Measurements from ENCODE around the gene POU3F2. TPM values are rescaled to one million over a fixed set of nuclear protein-coding genes. Genes with fewer than 3 reads are reported as not detected.

POU3F2 gene
- not detected for total RNA-seq

- CTCF ChIA-PET = no interaction called here
Observed at GRCh38 chr6:98834060-98835031, at the start of gene POU3F2. Gene POU3F2 (plus strand): TSS chr6:98834574. CDS start chr6:98834874, 300 bp downstream.

DNA sequence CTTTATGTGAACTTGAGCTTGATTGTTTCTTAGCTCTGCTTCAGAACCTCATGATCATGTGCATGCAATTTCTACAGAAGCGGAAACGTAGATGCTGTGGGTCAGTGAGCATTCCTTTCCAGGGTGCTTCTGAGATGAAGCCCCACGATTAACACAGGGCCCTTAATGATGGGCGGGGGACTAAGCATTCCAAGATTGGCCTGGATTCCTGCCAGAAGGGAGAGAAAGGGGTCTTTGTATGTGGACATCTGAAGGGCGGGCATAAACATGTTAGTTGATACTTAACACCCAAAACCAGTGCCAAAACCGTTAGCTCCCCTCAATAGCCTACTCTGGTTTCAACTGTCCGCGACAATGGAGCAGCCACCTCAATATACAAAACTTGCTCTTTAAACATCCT, 46.9 kb upstream of the POU3F2 start:
- Mint-ChIP-seq H3K4me3 (no peak overlapping the region), H3K27me3 (peaks cover 34% of the 10 kb centered on the region), H3K27ac (no peak overlapping the region), H3K9me3 (no peaks in the 10 kb centered on the region), H3K36me3 (ENCODE audit: low read depth) (no peaks in the 10 kb centered on the region), H3K4me1 (ENCODE audit: low read depth) (no peaks in the 10 kb centered on the region)
- ChIA-PET CTCF (no interaction called here), POLR2A (no interaction called here)
- TF ChIP-seq, protein P1, sequence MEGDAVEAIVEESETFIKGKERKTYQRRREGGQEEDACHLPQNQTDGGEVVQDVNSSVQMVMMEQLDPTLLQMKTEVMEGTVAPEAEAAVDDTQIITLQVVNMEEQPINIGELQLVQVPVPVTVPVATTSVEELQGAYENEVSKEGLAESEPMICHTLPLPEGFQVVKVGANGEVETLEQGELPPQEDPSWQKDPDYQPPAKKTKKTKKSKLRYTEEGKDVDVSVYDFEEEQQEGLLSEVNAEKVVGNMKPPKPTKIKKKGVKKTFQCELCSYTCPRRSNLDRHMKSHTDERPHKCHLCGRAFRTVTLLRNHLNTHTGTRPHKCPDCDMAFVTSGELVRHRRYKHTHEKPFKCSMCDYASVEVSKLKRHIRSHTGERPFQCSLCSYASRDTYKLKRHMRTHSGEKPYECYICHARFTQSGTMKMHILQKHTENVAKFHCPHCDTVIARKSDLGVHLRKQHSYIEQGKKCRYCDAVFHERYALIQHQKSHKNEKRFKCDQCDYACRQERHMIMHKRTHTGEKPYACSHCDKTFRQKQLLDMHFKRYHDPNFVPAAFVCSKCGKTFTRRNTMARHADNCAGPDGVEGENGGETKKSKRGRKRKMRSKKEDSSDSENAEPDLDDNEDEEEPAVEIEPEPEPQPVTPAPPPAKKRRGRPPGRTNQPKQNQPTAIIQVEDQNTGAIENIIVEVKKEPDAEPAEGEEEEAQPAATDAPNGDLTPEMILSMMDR (IDR thresholded peaks at IDR 0.05) = no peak
- no peak for DNase-seq
- intact Hi-C loops (cut with micrococcal nuclease) = no loop called here
- no peak for ATAC-seq

More at GRCh38 chr6:98834060-98835031, at the start of gene POU3F2:
- peak within 1 kb of the TSS; percentile 75 for H3K4me3 Mint-ChIP-seq
- DNase-seq = peak; percentile 75
- ATAC-seq = peak; percentile 78
- intact Hi-C loops (cut with micrococcal nuclease) = loop anchor here (5.0 kb wide), 1 partner anchor 778 kb away; no protein-coding TSS in a partner anchor
- no peak within 1 kb of the TSS for H3K27ac Mint-ChIP-seq
- H3K9me3 Mint-ChIP-seq = no peaks in the 10 kb centered on the region
- POLR2A ChIA-PET = no interaction called here
- peaks cover 3% of the 10 kb centered on the region for H3K36me3 Mint-ChIP-seq (ENCODE audit: low read depth)
- TF ChIP-seq, protein P1 (IDR thresholded peaks at IDR 0.05) = no peak
- peaks cover 78% of the 10 kb centered on the region for H3K27me3 Mint-ChIP-seq
- H3K4me1 Mint-ChIP-seq (ENCODE audit: low read depth) = peaks cover 35% of the 10 kb centered on the region

GRCh38 chr6:98787961-98788360, 46.4 kb upstream of the POU3F2 start:
- intact Hi-C loops (cut with micrococcal nuclease) = no loop called here
- Mint-ChIP-seq H3K36me3 (ENCODE audit: low read depth) (no peaks in the 10 kb centered on the region), H3K4me1 (ENCODE audit: low read depth) (no peaks in the 10 kb centered on the region), H3K9me3 (no peaks in the 10 kb centered on the region), H3K4me3 (no peak overlapping the region), H3K27ac (no peak overlapping the region), H3K27me3 (peaks cover 32% of the 10 kb centered on the region)
- ChIA-PET CTCF (no interaction called here), POLR2A (no interaction called here)
- ATAC-seq (no peak), DNase-seq (no peak)
- TF ChIP-seq, protein P1 (IDR thresholded peaks at IDR 0.05) = no peak

- CTCF ChIA-PET = no interaction called here
- Mint-ChIP-seq H3K4me3 (no peak overlapping the region), H3K27me3 (peaks cover 17% of the 10 kb centered on the region), H3K36me3 (ENCODE audit: low read depth) (no peaks in the 10 kb centered on the region), H3K27ac (no peak overlapping the region), H3K9me3 (no peaks in the 10 kb centered on the region), H3K4me1 (ENCODE audit: low read depth) (no peaks in the 10 kb centered on the region)
- intact Hi-C loops (cut with micrococcal nuclease) = no loop called here
- DNase-seq (no peak), ATAC-seq (no peak)
- TF ChIP-seq, protein P1 (IDR thresholded peaks at IDR 0.05) = no peak
- POLR2A ChIA-PET = no interaction called here
Observed at GRCh38 chr6:98794307-98794842, 40.0 kb upstream of the POU3F2 start.
